GM23338 (cell line): Measurements from ENCODE around the gene LRRC34. TPM values are rescaled to one million over a fixed set of nuclear protein-coding genes. Genes with fewer than 3 reads are reported as not detected.

Experiments used
- ATAC-seq: fragments of 200-7000 bp; cut with Tn5 transposase; 3 replicates; pipeline ENCODE4 v1.9.1; 2020
- DNase-seq: peaks from one replicate; pipeline ENCODE4 v3.0.0-alpha.2; 2015; ENCODE audit warnings: low spot score
- H2AFZ ChIP-seq: fragments of 200-600 bp; sonication (generic); 2 replicates; pipeline ENCODE4 v1.8.0; 2016; ENCODE audit warnings: antibody characterized with exemption, mild to moderate bottlenecking, moderate library complexity
- H3F3A ChIP-seq: fragments of 200-600 bp; sonication (generic); replicated peaks from 2 replicates; pipeline ENCODE4 v1.8.0; 2017; ENCODE audit warnings: antibody characterized with exemption, mixed run types, low read depth
- H3K27ac ChIP-seq: fragments of 200-600 bp; sonication (generic); 2 replicates; pipeline ENCODE4 v1.6.1; 2016; ENCODE audit warnings: low read depth
- H3K27me3 ChIP-seq: fragments of 200-600 bp; sonication (generic); 2 replicates; pipeline ENCODE4 v1.8.0; 2016; ENCODE audit warnings: mild to moderate bottlenecking, mixed run types, moderate library complexity; ENCODE audit not compliant: insufficient read depth
- H3K36me3 ChIP-seq: fragments of 200-600 bp; sonication (generic); 2 replicates; pipeline ENCODE4 v1.8.0; 2016; ENCODE audit warnings: mild to moderate bottlenecking; ENCODE audit not compliant: insufficient read depth
- H3K4me1 ChIP-seq: fragments of 200-600 bp; sonication (generic); 2 replicates; pipeline ENCODE4 v1.8.0; 2016; ENCODE audit warnings: mild to moderate bottlenecking, moderate library complexity; ENCODE audit not compliant: insufficient read depth
- H3K4me2 ChIP-seq: fragments of 200-600 bp; sonication (generic); 2 replicates; pipeline ENCODE4 v1.7.1; 2017; ENCODE audit warnings: mixed run types
- H3K4me3 ChIP-seq: fragments of 200-600 bp; sonication (generic); 2 replicates; pipeline ENCODE4 v1.6.1; 2016; ENCODE audit warnings: mixed run types
- H3K79me2 ChIP-seq: fragments of 200-600 bp; sonication (generic); replicated peaks from 2 replicates; pipeline ENCODE4 v1.8.0; 2017; ENCODE audit warnings: mild to moderate bottlenecking; ENCODE audit not compliant: insufficient read depth
- H3K9me2 ChIP-seq: fragments of 200-600 bp; sonication (generic); 2 replicates; pipeline ENCODE4 v1.8.0; 2017; ENCODE audit not compliant: insufficient read depth
- H4K20me1 ChIP-seq: fragments of 200-600 bp; sonication (generic); replicated peaks from 2 replicates; pipeline ENCODE4 v1.8.0; 2017; ENCODE audit warnings: mild to moderate bottlenecking; ENCODE audit not compliant: insufficient read depth
- H3K27ac Mint-ChIP-seq: 2 replicates; pipeline ENCODE4 v1.8.0; 2020; ENCODE audit warnings: inconsistent platforms, mild to moderate bottlenecking, moderate library complexity, mixed read lengths
- H3K27me3 Mint-ChIP-seq: 3 replicates; pipeline ENCODE4 v1.8.0; 2022; ENCODE audit warnings: low read depth, mild to moderate bottlenecking, moderate library complexity, mixed read lengths, inconsistent platforms; ENCODE audit not compliant: insufficient read depth, poor library complexity
- H3K36me3 Mint-ChIP-seq: 3 replicates; pipeline ENCODE4 v1.8.0; 2021; ENCODE audit warnings: low read depth, mild to moderate bottlenecking, inconsistent platforms, moderate library complexity, mixed read lengths
- H3K4me1 Mint-ChIP-seq: 3 replicates; pipeline ENCODE4 v1.8.0; 2020; ENCODE audit warnings: mild to moderate bottlenecking, inconsistent platforms, mixed read lengths
- H3K4me3 Mint-ChIP-seq: 3 replicates; pipeline ENCODE4 v1.8.0; 2021; ENCODE audit warnings: moderate library complexity, mild to moderate bottlenecking, inconsistent platforms, mixed read lengths
- H3K9me3 Mint-ChIP-seq: 3 replicates; pipeline ENCODE4 v1.8.0; 2020; ENCODE audit warnings: moderate library complexity, mild to moderate bottlenecking, inconsistent platforms, mixed read lengths
- EZH2 ChIP-seq: fragments of 200-600 bp; sonication (generic); IDR thresholded peaks from one replicate; pipeline ENCODE4 v1.8.0; 2017; ENCODE audit warnings: antibody characterized with exemption, mild to moderate bottlenecking, low read depth; ENCODE audit not compliant: unreplicated experiment
- NANOG ChIP-seq: IDR thresholded peaks from 2 replicates; pipeline ENCODE4 v1.6.1; 2016; ENCODE audit warnings: antibody characterized with exemption, borderline replicate concordance
- STAT1 ChIP-seq: IDR thresholded peaks from one replicate; pipeline ENCODE4 v1.6.1; 2016; ENCODE audit warnings: antibody characterized with exemption; ENCODE audit not compliant: unreplicated experiment
- ZNF462 ChIP-seq: fragments of 250-450 bp; sonication (Bioruptor Pico); IDR thresholded peaks from 2 replicates; pipeline ENCODE4 v1.5.0; 2020; ENCODE audit warnings: mild to moderate bottlenecking, moderate library complexity
- polyA plus RNA-seq: library from polyadenylated mRNA; unstranded; fragments of >200 nt; fragmentation: Nextera tagmentation; extraction: Ambion mirVana; gene quantifications from 2 replicates; pipeline ENCODE4 v1.2.1, GENCODE V29; 2016
- total RNA-seq: library from RNA; depleted of rRNA; stranded (reverse); fragments of >200 nt; shearing (Covaris generic); gene quantifications from 2 replicates; pipeline ENCODE4 v1.2.3, GENCODE V29; 2014
- TF ChIP-seq, protein P1 (sequence below): IDR thresholded peaks from one replicate; pipeline ENCODE4 v1.6.1; 2018; ENCODE audit warnings: antibody characterized with exemption; ENCODE audit not compliant: unreplicated experiment

LRRC34 gene
- total and polyA plus RNA-seq, 2 experiments from 2014 or later = 9.1 to 15.7 TPM

DNA sequence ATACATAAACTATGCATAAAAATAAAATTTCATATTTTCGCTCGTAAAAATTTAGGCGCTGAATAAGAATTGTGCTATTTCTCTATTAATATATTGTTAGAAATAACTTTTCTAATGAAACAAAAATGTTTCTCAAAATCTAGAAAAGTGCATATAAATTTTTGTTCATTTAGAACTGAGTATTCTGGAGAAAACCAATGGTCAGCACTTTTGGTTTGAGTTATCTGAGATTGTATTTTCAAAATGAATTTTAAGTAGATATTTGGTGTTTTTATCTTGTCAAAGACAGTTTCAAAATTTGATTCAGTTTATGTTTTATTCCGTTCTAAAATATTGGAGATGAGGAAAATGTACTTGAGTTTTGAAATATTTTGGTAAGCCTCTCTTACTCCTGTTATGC, 25.6 kb downstream of the LRRC34 start:
- no peaks in the 10 kb centered on the region for H3F3A ChIP-seq
- ATAC-seq (no peak), DNase-seq (no peak)
- no peaks in the 10 kb centered on the region for H3K27me3 ChIP-seq
- H3K4me3 ChIP-seq = no peak overlapping the region
- no peak overlapping the region for H3K27ac Mint-ChIP-seq
- H3K9me2 ChIP-seq = no peaks in the 10 kb centered on the region
- H3K4me1 Mint-ChIP-seq = no peaks in the 10 kb centered on the region
- H3K36me3 ChIP-seq = peaks cover 42% of the 10 kb centered on the region
- no peaks in the 10 kb centered on the region for H3K9me3 Mint-ChIP-seq
- H3K36me3 Mint-ChIP-seq = peaks cover 36% of the 10 kb centered on the region
- H3K79me2 ChIP-seq = no peaks in the 10 kb centered on the region
- TF ChIP-seq ZNF462 = no peak
- no peak for TF ChIP-seq NANOG
- TF ChIP-seq, protein P1, sequence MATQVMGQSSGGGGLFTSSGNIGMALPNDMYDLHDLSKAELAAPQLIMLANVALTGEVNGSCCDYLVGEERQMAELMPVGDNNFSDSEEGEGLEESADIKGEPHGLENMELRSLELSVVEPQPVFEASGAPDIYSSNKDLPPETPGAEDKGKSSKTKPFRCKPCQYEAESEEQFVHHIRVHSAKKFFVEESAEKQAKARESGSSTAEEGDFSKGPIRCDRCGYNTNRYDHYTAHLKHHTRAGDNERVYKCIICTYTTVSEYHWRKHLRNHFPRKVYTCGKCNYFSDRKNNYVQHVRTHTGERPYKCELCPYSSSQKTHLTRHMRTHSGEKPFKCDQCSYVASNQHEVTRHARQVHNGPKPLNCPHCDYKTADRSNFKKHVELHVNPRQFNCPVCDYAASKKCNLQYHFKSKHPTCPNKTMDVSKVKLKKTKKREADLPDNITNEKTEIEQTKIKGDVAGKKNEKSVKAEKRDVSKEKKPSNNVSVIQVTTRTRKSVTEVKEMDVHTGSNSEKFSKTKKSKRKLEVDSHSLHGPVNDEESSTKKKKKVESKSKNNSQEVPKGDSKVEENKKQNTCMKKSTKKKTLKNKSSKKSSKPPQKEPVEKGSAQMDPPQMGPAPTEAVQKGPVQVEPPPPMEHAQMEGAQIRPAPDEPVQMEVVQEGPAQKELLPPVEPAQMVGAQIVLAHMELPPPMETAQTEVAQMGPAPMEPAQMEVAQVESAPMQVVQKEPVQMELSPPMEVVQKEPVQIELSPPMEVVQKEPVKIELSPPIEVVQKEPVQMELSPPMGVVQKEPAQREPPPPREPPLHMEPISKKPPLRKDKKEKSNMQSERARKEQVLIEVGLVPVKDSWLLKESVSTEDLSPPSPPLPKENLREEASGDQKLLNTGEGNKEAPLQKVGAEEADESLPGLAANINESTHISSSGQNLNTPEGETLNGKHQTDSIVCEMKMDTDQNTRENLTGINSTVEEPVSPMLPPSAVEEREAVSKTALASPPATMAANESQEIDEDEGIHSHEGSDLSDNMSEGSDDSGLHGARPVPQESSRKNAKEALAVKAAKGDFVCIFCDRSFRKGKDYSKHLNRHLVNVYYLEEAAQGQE = no peak
- no peak for TF ChIP-seq STAT1
- no peak for TF ChIP-seq EZH2
- no peak overlapping the region for H3K4me3 Mint-ChIP-seq
- H3K27ac ChIP-seq = no peak overlapping the region
- no peaks in the 10 kb centered on the region; the same call in 1 of the 2 replicates for H4K20me1 ChIP-seq
- no peak overlapping the region for H3K4me2 ChIP-seq
- H3K27me3 Mint-ChIP-seq = no peaks in the 10 kb centered on the region
- H2AFZ ChIP-seq = no peak overlapping the region
- H3K4me1 ChIP-seq = no peaks in the 10 kb centered on the region
